GM18951 (cell line): ENCODE data around the gene FBXL5.

ENCODE experiments used
- POLR2A ChIP-seq: IDR thresholded peaks from 4 replicates; pipeline ENCODE4 v1.6.1; 2011; ENCODE audit warnings: mild to moderate bottlenecking; ENCODE audit not compliant: insufficient read length, insufficient read depth; ENCODE audit errors: extremely low read depth
- in situ Hi-C: fragments of 300-500 bp; cut with MboI; formaldehyde crosslinking; loops from one replicate; pipeline ENCODE4 v1.12.0; 2022; ENCODE audit warnings: low sequenced_read_pairs, mixed read lengths, inconsistent platforms; ENCODE audit not compliant: unreplicated experiment

FBXL5 gene

GRCh38 chr4:15558561-15558960, 96.6 kb downstream of the FBXL5 start:
- TF ChIP-seq POLR2A, result no peak
- in situ Hi-C loops, result no loop called here

DNA sequence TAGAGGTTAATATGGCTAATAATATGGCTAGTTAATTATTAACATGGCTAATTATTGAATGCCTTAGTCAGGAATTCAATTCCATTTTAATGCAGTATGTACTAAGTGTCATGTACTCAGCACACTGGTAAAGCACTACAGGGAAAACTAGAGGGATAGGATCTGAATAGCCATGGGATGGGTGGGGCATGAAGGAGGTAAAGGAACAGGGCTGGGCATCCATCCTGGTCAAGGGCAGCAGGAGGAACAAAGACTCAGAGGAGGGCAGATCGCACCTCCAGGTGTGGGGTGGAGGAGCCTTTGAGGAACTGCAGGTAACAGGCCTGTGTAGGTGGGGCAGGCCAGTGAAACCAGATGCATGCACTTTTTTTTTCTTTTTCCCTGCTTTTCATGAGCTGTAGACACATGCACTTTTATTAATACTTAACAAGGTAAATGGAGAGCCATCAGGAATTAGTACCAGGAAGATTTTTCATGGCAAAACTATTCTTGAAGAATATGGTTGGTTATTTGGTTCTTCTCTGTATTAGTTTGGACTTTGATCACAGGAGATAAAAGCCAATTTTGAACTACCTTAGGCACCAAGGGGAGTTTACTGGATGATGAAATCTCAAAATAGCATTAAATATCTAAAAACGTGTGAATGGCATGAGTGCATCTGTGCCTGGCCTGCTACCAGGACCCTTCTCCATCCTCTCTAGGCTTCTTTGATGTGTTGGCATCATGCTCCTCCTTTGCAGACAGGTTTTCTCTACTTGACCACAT, 97.2 kb downstream of the FBXL5 start:
- no peak for TF ChIP-seq POLR2A
- in situ Hi-C loops, result no loop called here

GRCh38 chr4:15556511-15557092, 98.6 kb downstream of the FBXL5 start:
- in situ Hi-C loops, result no loop called here
- no peak for TF ChIP-seq POLR2A
